Ectodermal cell (in vitro differentiated cells): ENCODE data around the gene USB1.

Experiments
- H3K27ac ChIP-seq: 2 replicates; pipeline ENCODE4 v1.7.0; 2013; ENCODE audit warnings: mild to moderate bottlenecking, low read depth, low read length; ENCODE audit not compliant: insufficient read depth, poor library complexity, severe bottlenecking
- H3K27me3 ChIP-seq: 2 replicates; pipeline ENCODE4 v1.7.0; 2013; ENCODE audit warnings: mild to moderate bottlenecking, low read length; ENCODE audit not compliant: insufficient read depth, control insufficient read depth, poor library complexity, severe bottlenecking
- H3K36me3 ChIP-seq: one replicate; pipeline ENCODE4 v1.7.0; 2013; ENCODE audit warnings: low read length; ENCODE audit not compliant: control insufficient read depth, insufficient read depth
- H3K4me1 ChIP-seq: one replicate; pipeline ENCODE4 v1.7.0; 2013; ENCODE audit warnings: low read length; ENCODE audit not compliant: control insufficient read depth, insufficient read depth
- H3K4me3 ChIP-seq: 2 replicates; pipeline ENCODE4 v1.7.0; 2013; ENCODE audit warnings: low read depth, low read length, control low read depth; ENCODE audit not compliant: insufficient read depth
- H3K9me3 ChIP-seq: 2 replicates; pipeline ENCODE4 v1.7.0; 2013; ENCODE audit warnings: mild to moderate bottlenecking, low read length, moderate library complexity; ENCODE audit not compliant: control insufficient read depth
- WGBS, 2 experiments: methylation state at CpG; one replicate each; pipeline ENCODE4 v1.1.7; 2013; ENCODE audit warnings: missing lambda C conversion rate in 2 of 2; 5-methylcytosine and 5-hydroxymethylcytosine counted together

The USB1 gene

DNA sequence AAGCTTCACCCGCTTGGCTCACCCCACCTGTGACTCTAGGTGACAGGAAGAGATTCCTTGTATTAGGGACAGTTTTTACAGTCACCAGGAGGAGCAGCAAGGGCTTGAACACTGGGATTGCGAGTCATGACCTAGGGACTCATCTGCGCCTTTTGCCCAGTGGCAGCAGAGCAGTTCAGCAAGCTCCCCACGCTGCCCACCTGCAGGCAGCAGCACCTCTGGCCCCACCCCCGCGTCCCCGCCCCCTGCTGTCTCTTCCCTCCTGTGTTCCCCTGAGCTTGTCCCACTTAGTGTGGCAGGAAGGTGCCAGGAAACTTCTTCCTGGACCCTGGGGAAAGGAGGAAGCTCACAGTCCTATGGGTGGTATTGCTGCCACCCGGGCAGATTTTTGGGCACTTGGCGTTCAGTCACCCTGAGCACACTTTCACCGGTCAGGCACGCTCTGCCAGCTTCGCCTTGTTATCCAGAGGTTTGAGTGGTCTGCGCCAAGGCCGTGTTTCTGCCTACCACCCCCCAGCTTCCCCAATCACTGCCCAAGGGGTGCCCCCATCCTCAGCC is 33.0 kb downstream of the USB1 start:
- Histone ChIP-seq H3K9me3 (no peaks in the 10 kb centered on the region), H3K36me3 (no peaks in the 10 kb centered on the region), H3K4me1 (peaks cover 17% of the 10 kb centered on the region), H3K4me3 (no peak overlapping the region), H3K27ac (no peak overlapping the region), H3K27me3 (no peaks in the 10 kb centered on the region)
- 92 to 96% methylated on average over 14 of the region's 14 CpGs for WGBS, 2 experiments

DNA sequence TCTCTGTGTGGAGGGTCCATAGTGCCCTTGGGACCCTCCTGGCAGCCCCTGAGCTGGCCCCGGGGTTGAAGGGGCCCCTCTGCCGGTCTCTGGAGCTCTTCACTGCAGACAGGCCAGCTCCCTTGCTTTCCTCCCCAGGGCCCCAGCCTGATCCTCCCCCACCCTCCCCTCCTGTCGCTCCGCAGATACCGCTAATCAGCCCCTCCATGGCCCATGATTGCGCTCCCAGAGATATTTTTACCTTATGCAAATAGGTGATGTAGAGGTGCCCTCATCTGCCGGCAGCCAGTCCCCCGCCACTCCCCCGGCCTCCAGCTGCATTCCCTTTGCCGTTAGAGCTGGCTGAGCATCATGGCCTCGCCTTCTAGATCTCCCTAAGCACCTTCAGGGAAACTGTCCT is 33.6 kb downstream of the USB1 start:
- no peak overlapping the region for H3K27ac ChIP-seq
- peaks cover 12% of the 10 kb centered on the region for H3K4me1 ChIP-seq
- no peak overlapping the region for H3K4me3 ChIP-seq
- no peaks in the 10 kb centered on the region for H3K9me3 ChIP-seq
- H3K27me3 ChIP-seq: no peaks in the 10 kb centered on the region
- H3K36me3 ChIP-seq: no peaks in the 10 kb centered on the region
- WGBS, 2 experiments: 91 to 93% methylated on average over 8 to 11 of the region's 11 CpGs

DNA sequence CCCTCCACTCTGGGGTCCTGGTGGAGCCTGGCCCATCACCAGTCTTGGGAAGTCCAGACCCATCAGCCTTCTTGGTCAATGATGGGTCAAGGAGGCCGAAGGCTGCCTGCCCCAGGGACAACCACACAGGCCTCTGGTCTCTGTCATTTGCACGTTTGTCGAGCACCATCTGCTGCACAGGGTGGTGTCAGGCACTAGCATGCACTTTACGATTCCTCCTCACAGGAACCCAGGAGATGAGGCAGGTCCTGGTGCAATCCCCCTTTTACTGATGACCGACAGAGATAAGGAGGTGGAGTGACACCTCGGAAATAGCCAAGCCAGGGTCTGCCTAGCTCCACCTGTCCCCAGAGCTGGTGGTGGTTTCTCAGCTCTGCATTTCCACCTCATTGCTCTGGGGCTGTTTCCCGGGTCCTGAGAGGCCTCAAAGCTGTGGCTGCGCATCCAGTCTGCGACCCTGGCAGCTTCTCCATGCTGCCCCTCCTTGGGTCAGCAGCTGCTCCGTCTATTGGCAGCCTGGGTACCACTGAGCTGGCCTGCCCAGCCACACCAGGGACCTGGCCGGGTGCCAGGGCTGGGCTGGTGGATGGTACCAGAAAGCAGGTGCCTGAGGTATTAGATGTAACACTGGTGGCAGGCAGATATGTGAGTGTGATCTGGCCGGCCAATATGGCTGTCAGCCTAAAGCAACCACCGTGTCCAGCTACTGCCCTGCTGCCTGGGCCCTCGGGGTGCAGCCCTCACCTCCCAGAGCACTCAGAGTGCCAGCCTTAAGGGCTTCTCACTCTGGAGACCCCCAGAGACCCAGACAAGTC is 34.4 kb downstream of the USB1 start:
- Histone ChIP-seq H3K27ac (no peak overlapping the region), H3K36me3 (no peaks in the 10 kb centered on the region), H3K4me1 (peaks cover 9% of the 10 kb centered on the region), H3K9me3 (no peaks in the 10 kb centered on the region), H3K27me3 (no peaks in the 10 kb centered on the region), H3K4me3 (no peak overlapping the region)
- 92 to 93% methylated on average over 14 of the region's 14 CpGs for WGBS, 2 experiments

DNA sequence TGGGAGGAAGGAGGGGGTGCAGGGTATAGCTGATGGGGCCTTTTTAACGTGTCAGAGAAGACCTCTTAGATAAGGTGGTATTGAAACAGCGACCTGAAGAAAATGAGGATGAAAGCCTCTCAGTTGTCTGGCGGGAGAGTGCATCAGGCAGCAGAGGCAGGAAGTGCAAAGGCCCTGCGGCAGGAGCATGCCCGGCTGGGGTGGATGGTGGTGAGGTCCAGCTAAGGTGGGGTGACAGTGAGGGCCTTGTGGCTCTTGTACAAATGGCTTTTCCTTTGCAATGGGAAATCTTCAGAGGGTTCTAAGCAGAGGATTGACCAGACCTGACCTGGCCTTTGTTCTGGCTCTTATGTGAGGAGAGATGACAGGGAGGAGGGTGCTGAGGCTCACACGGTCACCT is 35.7 kb downstream of the USB1 start:
- Histone ChIP-seq H3K4me1 (peaks cover 9% of the 10 kb centered on the region), H3K36me3 (no peaks in the 10 kb centered on the region), H3K27me3 (no peaks in the 10 kb centered on the region), H3K9me3 (no peaks in the 10 kb centered on the region), H3K4me3 (no peak overlapping the region), H3K27ac (no peak overlapping the region)
- WGBS, 2 experiments: 95 to 96% methylated on average over 6 of the region's 6 CpGs

DNA sequence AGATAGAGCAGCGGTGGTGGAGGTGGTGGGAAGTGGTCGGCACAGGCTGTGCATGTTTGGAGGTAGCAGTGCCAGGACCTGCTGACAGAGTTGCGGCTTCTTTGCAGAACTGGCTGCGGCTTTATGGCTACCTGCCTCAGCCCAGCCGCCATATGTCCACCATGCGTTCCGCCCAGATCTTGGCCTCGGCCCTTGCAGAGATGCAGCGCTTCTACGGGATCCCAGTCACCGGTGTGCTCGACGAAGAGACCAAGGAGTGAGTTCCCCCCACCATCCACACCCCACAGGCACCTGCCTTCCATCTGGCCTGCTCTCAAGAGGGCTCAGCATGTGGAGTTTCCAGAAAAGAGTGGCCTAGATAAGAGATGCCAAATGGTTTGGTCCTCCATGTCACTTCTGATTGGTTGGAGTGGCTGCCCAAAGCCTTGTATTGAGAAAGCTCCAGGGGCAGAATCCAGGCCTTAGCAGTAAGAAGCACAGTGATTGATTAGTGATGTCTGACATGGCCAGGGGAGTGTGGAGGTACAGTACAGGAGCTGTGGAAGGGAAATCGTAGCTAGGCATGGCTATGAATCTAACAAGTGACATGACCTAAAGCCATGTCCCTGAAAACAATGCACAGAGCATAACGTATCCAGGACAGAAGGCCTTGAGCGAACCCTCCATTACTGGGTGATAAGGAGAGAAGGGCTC is 36.3 kb downstream of the USB1 start:
- peaks cover 7% of the 10 kb centered on the region for H3K4me1 ChIP-seq
- no peaks in the 10 kb centered on the region for H3K27me3 ChIP-seq
- H3K36me3 ChIP-seq: no peaks in the 10 kb centered on the region
- H3K27ac ChIP-seq: no peak overlapping the region
- 96% methylated on average over 16 of the region's 16 CpGs for WGBS, 2 experiments
- no peak overlapping the region for H3K4me3 ChIP-seq
- H3K9me3 ChIP-seq: no peaks in the 10 kb centered on the region

DNA sequence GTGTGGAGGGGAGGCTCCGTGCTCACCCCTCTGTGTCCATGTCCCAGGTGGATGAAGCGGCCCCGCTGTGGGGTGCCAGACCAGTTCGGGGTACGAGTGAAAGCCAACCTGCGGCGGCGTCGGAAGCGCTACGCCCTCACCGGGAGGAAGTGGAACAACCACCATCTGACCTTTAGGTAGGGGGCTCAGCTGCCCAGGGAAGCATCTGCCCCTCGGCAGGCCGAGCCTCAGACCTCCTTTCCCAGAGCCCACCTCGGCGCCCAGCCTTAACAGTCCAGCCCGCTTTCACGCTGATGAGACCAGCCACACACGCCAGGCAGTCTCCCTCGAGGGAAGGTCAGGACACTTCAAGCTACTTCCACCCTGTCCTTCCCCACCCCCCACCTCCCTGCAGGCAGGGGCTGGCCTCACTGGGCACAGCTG is 37.0 kb downstream of the USB1 start:
- no peak overlapping the region for H3K27ac ChIP-seq
- peaks cover 3% of the 10 kb centered on the region for H3K4me1 ChIP-seq
- no peaks in the 10 kb centered on the region for H3K9me3 ChIP-seq
- 94 to 95% methylated on average over 20 of the region's 20 CpGs for WGBS, 2 experiments
- H3K27me3 ChIP-seq: no peaks in the 10 kb centered on the region
- no peak overlapping the region for H3K4me3 ChIP-seq
- H3K36me3 ChIP-seq: peaks cover 3% of the 10 kb centered on the region

DNA sequence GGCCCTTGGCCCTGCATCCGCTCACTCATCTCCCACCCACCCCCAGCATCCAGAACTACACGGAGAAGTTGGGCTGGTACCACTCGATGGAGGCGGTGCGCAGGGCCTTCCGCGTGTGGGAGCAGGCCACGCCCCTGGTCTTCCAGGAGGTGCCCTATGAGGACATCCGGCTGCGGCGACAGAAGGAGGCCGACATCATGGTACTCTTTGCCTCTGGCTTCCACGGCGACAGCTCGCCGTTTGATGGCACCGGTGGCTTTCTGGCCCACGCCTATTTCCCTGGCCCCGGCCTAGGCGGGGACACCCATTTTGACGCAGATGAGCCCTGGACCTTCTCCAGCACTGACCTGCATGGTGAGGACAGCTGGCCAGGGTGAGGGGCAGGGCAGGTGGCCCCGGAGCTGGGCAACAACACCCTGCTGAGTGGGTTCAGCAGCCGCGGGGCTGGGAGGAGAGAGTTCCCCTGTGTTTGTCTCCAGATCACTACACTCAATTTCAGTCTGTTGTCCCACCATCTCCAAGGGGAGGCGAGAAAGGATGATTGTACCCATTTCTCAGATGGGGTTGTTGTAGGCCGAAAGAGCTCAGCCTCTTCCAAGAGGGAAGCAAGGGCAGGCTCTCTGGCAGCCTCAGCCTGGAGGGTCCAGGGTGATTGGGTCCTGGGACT is 38.8 kb downstream of the USB1 start:
- Histone ChIP-seq H3K27me3 (no peaks in the 10 kb centered on the region), H3K4me1 (peaks cover 2% of the 10 kb centered on the region), H3K4me3 (no peak overlapping the region), H3K27ac (no peak overlapping the region), H3K36me3 (peaks cover 7% of the 10 kb centered on the region), H3K9me3 (no peaks in the 10 kb centered on the region)
- WGBS, 2 experiments: 94 to 95% methylated on average over 26 of the region's 26 CpGs

DNA sequence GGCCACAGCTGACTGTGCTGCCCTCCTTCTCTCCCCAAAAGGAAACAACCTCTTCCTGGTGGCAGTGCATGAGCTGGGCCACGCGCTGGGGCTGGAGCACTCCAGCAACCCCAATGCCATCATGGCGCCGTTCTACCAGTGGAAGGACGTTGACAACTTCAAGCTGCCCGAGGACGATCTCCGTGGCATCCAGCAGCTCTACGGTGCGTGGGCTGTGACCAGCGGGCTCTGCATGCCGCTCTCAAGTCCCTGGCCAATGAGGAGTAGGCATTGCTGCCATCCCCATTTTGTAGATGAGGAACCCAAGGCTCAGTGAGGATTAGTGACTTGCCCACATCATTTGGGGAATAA is 39.3 kb downstream of the USB1 start:
- Histone ChIP-seq H3K27ac (no peak overlapping the region), H3K4me1 (no peaks in the 10 kb centered on the region), H3K36me3 (peaks cover 7% of the 10 kb centered on the region), H3K27me3 (no peaks in the 10 kb centered on the region), H3K4me3 (no peak overlapping the region), H3K9me3 (no peaks in the 10 kb centered on the region)
- WGBS, 2 experiments: 95 to 96% methylated on average over 12 of the region's 12 CpGs

DNA sequence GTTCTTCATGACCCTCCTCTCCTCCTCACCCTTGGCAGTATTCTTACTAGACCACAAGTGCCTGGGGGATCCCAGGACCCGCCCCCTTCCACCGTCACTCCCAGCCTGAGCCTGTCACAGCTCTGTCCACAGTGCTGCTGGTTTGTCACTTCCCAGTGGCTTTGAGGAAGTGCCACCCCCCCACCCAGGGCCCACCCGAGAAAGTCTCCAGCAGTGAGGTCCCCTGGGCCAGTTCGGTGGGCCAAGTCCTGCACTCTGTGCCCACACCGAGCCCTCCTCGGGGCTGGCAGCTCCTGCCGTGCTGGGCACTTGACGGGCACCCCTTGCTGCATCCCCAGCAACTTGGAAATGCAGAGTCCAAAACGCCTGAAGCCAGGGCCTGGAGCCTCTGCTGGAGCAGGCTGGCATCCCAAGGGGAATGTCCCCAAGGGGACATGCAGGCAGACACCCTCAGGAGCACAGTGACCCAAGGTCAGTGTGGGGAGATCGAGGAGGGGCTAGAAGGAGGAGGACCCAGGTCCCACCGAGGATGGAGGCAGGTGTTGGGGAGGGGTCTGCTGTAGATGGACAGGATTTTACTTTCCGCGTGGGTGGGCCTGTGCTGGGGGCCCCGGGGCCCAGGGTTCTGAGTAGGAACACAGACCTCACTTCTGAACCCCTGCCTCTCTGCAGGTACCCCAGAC is 39.9 kb downstream of the USB1 start:
- WGBS, 2 experiments: 93 to 94% methylated on average over 14 of the region's 14 CpGs
- peaks cover 7% of the 10 kb centered on the region for H3K36me3 ChIP-seq
- no peaks in the 10 kb centered on the region for H3K9me3 ChIP-seq
- H3K4me1 ChIP-seq: no peaks in the 10 kb centered on the region
- no peak overlapping the region for H3K27ac ChIP-seq
- H3K27me3 ChIP-seq: no peaks in the 10 kb centered on the region
- H3K4me3 ChIP-seq: no peak overlapping the region

DNA sequence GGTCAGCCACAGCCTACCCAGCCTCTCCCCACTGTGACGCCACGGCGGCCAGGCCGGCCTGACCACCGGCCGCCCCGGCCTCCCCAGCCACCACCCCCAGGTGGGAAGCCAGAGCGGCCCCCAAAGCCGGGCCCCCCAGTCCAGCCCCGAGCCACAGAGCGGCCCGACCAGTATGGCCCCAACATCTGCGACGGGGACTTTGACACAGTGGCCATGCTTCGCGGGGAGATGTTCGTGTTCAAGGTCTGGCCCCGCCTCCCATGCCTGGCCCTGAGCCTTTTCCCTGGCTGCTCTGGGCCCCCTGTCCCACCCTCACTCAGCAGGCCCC is 40.4 kb downstream of the USB1 start:
- peaks cover 7% of the 10 kb centered on the region for H3K36me3 ChIP-seq
- H3K4me3 ChIP-seq: no peak overlapping the region
- H3K9me3 ChIP-seq: no peaks in the 10 kb centered on the region
- H3K27ac ChIP-seq: no peak overlapping the region
- no peaks in the 10 kb centered on the region for H3K4me1 ChIP-seq
- H3K27me3 ChIP-seq: no peaks in the 10 kb centered on the region
- WGBS, 2 experiments: 93 to 94% methylated on average over 18 of the region's 18 CpGs
